ENCODE measurements around the gene TBX1.

The TBX1 gene

GRCh38 chr22:19737846-19738663 lies 22.5 kb upstream of the TBX1 start:
- DNase-seq (ENCODE audit: low read depth in 2 of 2): no peak

- no peak for DNase-seq (ENCODE audit: low read depth in 2 of 2)
Measured at GRCh38 chr22:19738664-19739447, 21.7 kb upstream of the TBX1 start.

GRCh38 chr22:19739448-19739895 lies 21.1 kb upstream of the TBX1 start:
- no peak for DNase-seq (ENCODE audit: low read depth in 2 of 2)

GRCh38 chr22:19739911-19740449 lies 20.6 kb upstream of the TBX1 start:
- no peak for DNase-seq (ENCODE audit: low read depth in 2 of 2)

- no peak for DNase-seq (ENCODE audit: low read depth in 2 of 2)
Measured at GRCh38 chr22:19740586-19740985, 20.0 kb upstream of the TBX1 start.

- no peak for DNase-seq (ENCODE audit: low read depth in 2 of 2)
Measured at GRCh38 chr22:19741053-19741452, 19.5 kb upstream of the TBX1 start.

- DNase-seq (ENCODE audit: low read depth in 2 of 2): no peak
Measured at GRCh38 chr22:19742160-19743066, 18.2 kb upstream of the TBX1 start.

- DNase-seq (ENCODE audit: low read depth in 2 of 2): no peak
Measured at GRCh38 chr22:19743081-19743480, 17.5 kb upstream of the TBX1 start.

- no peak for DNase-seq (ENCODE audit: low read depth in 2 of 2)
Measured at GRCh38 chr22:19743651-19744050, 16.9 kb upstream of the TBX1 start.

- DNase-seq (ENCODE audit: low read depth in 2 of 2): no peak
Measured at GRCh38 chr22:19744350-19745006, 16.1 kb upstream of the TBX1 start.

GRCh38 chr22:19745155-19746101 lies 15.2 kb upstream of the TBX1 start:
- no peak for DNase-seq (ENCODE audit: low read depth in 2 of 2)

- no peak for DNase-seq (ENCODE audit: low read depth in 2 of 2)
Measured at GRCh38 chr22:19746726-19747125, 13.9 kb upstream of the TBX1 start.

- no peak for DNase-seq (ENCODE audit: low read depth in 2 of 2)
Measured at GRCh38 chr22:19747551-19747950, 13.0 kb upstream of the TBX1 start.

GRCh38 chr22:19748139-19748538 lies 12.4 kb upstream of the TBX1 start:
- no peak for DNase-seq (ENCODE audit: low read depth in 2 of 2)

GRCh38 chr22:19748991-19749664 lies 11.4 kb upstream of the TBX1 start:
- DNase-seq (ENCODE audit: low read depth in 2 of 2): no peak

- no peak for DNase-seq (ENCODE audit: low read depth in 2 of 2)
Measured at GRCh38 chr22:19749876-19750275, 10.7 kb upstream of the TBX1 start.

GRCh38 chr22:19750507-19751490 lies 9.8 kb upstream of the TBX1 start:
- no peak for DNase-seq (ENCODE audit: low read depth in 2 of 2)
